EL (cell line): Measurements from ENCODE around the gene ROBO4.

Experiments
- DNase-seq: peaks from one replicate; pipeline ENCODE4 v3.0.0-alpha.2; 2016

ROBO4 gene

DNA sequence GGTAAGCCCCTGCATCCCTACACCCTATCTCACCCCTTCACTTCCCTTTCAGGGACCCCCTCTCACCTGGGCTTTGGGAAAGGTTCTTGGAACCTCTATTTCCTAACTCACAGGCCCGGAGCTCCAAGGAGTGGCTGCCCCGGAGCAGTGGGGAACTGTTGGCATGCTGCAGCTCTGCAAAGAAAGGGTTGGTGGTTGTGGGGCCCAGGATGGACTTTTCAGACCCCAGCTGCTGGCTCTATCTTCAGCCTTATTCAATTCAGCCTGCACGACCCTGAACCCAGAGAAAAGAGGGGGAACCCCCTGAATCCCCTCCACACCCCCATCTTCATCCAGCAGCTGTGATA, 10.0 kb downstream of the ROBO4 start:
- DNase-seq: no peak

DNA sequence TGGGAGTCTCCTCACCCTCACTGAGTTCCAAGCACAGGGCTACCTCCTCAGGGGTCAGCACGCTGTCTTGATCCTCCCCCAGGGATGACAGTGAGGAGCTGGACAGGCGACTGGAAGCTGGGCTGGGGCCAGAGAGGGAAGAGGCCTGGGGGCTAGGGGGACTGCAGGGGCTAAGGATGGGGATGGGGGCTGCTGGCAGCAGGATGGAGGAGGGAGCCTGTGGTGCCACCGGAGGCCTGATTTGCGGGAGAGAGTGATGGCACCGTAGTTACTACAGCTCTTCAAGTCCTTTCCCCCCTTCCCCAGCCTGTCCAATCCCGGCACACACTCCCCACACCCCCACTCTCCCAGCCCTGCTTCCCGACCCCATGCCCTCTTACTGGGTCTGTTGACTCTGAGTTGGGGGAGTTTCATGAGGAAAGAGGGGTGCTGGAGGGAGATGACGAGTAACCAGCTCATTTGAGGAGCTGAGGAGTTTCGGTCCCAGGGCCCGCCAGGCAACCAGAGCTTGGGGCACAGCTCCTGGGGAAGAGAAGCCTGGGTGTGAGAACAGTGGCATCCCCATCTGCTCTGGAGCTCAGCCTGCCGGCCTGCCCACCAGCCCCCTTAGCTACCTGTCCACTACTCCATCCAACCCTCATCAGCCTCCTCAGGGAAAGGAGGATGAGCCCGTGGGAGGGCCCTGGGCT, 10.5 kb downstream of the ROBO4 start:
- DNase-seq: no peak

DNA sequence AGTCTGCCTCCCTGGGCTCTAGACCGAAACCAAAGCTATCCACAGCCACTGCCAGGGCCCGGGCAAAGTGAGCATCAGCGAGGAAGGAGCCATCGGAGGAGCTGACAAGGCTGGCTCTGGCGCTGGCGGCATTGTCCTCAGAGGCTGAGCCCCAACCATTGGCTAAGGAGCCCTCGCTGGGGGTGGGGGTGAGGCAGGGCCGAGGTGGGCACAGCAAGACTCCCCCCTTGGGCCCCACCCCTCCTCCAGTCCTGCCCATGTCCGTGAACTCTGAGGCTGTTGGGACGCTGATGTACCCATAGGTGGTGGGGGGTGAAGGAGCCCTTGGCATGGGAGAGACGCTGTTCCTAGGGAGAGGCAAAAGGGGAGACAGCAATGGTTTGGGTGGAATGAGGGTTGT, 11.2 kb downstream of the ROBO4 start:
- no peak for DNase-seq

DNA sequence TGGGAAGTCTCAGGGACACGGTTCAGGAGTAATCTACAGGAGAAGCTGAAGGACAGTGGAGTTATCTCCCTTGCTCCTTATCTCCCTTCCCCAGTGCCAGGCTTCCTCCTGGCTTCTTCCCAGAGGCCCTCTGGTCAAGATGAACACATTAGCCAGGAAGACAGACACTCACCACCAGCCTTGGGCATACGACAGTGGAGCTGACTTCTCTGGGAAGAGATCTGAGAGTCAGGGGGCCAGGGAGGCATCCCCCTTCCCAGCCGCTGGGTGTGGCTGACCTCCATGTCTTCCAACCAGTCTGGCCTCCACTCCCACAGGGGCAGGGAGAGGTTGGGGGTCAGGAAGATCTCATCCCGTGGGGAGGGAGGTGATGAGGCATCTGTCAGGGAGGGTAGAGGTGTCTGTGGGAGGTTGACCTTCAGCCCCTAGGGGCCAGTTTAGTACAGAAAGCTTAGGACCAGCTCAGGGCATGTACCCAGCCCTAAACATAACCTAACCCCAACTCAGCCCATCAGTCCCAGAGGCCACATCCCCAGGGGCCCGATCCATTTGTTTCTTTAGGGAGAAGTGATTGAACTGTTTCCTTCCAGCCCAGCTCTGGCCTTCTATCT, 12.7 kb downstream of the ROBO4 start:
- no peak for DNase-seq

DNA sequence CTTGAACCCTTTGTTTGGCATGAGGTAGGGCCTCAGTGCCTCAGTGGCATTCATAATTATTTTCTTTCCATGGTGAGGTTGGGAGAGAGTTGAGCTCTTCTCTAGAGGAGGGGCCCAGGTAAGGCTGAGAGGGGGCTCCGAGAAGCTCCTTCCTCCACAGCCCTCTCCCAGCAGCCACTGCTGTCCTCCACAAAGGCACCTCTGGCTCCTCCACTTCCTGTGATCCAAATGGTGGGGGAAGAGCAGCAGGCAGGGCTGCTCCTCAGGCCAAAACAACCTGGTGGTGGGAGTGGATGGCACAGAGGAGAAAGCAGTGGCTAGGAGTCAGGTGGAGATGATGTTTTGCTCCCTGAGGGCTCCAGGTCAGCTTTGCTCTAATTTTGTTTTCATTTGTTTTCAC, 13.3 kb downstream of the ROBO4 start:
- DNase-seq: no peak

DNA sequence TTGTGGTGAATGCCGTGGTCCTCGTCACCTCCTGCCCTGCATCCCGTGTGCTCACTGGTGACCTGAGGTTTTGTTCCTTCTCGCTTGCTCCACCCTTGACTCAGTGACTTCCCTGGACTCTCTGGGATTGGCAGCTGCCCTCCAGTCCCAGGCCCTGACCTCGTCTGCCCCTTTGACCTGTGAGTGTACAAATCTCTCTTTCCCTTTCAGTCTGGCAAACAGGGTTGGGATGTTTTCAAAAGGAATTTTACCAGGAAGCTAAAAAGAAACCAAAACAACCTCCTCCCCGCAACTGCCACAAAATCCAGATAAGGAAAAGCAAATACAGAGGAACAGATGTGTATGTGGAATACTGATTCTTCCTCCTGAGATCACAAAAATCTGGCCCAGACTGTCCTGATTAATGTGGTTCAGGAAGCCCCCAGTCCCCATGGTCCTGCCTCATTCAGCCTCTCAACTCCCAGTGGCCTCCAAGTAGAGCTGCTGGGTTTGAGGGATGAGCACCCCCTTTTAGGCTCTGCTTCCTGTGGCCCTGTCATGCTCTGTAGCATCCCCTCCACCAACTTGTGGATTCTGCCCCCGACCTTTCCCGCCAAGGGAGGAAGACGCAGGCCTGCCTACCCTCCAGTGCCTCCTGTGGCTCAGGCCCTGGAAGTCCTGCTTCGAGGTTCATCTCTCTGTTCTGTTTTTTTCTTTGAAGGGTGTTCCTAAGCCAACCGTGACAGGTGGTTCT, 15.2 kb downstream of the ROBO4 start:
- DNase-seq: no peak

DNA sequence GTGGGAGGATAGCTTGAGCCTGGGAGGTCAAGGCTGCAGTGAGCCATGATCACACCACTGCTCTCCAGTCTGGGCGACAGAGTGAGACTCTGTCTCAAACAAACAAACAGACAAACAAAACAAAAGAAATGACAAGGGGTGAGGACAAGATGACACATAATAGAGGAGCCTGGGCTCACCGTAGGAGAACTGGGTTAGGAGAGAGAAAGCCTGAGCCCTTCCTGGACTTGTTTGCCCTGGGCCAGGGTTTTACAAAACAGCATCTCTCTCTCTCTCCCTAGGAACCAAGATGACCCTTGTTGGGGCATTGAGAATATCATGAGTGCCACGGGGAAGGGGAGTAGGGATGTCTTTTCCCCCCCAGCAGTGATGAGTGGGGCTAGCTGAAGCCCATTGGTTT, 16.7 kb downstream of the ROBO4 start:
- no peak for DNase-seq

DNA sequence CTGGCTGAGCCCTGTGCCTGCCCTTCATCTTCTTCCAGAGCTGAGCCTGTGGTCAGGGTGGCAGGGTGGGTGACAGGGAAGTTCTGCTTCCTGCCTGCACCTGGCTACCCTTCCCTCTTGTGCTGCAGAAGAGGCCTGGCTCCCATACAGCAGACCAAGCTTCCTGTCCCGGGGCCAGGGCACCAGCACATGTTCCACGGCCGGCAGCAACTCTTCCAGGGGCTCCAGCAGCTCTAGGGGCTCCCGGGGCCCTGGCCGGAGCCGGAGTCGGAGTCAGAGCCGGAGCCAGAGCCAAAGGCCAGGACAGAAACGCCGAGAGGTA, 17.4 kb downstream of the ROBO4 start:
- DNase-seq: no peak

DNA sequence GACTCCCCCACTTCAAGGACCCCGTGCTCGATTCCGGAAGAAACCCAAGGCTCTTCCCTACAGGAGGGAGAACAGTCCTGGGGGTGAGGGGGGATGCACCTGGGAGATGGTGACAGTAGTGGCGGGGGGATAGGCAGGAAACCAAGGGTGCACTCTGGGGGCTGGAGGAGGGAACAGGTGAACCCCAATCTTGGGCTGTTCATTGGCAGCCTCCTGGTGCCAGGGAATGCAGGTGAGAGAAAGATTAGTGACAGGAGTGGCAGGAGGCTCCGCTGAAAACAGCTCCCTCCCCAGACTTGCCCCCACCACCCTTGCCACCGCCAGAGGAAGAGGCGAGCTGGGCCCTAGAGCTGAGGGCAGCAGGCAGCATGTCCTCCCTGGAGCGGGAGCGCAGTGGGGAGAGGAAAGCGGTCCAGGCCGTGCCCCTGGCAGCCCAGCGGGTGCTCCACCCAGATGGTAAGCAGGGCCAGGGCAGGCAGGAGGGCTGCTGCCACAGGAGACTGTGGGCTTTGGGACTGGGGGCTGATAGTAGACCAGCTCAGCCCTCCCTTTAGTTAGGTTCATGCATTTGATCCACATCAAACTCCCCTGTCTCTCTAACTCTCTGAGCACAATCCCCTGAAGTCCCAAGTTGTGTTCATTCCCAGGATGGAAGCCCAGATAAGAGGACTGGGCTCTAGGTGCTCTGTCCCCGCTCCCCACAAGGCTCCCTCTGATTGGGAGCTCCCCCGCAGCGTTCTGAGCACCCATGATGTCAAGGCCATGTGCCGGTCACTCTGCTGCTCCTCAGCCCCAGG, 18.0 kb downstream of the ROBO4 start:
- no peak for DNase-seq

DNA sequence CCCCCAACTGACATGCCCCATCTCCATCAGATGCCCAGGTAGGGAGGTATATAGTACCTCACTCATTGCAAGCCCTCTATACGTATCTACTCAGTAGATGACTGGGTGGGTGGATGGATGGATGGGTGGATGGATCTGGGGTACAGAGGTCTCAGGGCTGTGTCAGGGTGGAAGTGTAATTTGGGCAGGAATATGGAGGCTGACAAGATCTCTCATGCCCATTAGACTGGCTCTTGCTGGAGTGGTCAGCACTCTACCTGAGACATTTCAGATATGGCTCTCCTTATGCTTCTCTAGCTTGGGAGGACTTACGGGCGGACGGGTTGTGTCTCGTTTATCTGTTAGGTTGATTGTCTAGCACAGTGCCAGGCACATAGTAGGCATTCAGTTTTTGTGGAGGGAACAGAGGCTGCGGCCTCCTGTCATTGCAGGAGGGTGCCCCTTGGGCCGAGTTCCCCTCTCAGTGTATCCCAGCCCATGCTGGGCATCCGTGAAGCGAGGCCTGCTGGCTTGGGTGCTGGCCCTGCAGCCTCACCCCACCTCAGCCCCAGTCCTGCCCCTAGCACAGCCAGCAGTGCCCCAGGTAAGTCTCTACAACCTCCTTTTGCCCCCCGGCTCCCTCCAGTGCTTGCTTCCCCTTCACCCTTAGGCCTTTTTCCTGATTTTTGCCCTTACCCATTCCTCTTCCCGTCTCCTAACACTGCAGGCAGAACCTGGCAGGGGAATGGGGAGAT, 18.7 kb downstream of the ROBO4 start:
- DNase-seq: no peak

DNA sequence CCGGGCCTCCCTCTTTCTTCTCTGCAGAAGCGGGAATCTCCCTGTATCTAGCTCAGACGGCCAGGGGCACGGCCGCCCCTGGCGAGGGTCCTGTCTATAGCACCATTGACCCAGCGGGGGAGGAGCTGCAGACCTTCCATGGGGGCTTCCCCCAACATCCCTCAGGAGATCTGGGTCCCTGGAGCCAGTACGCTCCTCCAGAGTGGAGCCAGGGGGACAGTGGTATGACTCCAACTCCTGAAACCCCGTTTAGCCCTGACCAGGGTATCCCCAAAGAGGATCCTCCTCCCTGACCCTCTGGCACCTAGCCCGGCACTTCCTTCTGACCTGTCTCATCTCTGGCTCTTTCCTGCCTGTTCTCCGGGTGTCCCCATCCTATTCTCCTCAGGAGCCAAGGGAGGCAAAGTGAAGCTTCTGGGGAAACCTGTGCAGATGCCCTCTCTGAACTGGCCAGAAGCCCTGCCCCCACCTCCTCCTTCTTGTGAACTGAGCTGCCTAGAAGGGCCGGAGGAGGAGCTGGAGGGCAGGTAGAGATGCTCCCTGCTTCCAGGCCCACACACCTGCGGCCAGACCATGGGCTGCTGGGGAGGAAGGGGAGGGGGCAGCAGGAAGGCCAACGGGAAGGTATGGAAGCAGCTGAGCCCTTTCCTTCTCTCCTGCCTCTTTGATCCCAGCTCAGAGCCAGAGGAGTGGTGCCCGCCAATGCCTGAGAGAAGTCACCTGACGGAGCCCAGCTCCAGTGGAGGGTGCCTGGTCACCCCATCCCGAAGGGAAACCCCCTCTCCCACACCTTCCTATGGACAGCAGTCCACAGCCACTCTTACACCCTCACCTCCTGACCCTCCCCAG, 19.5 kb downstream of the ROBO4 start:
- DNase-seq: no peak

DNA sequence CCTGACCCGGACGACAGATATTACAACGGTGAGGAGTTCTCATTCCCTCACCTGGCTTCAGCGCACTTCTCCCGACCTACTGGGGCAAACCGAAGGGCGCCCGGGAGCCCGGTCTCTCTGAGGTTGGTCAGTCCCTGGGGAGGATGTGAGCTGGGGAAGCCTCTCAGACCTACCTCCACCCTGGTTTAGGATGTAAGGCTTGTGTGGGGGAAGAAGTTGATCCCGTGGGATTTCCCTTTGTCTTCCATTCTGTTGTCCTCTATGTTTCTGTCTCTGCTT, 20.1 kb downstream of the ROBO4 start:
- no peak for DNase-seq

DNA sequence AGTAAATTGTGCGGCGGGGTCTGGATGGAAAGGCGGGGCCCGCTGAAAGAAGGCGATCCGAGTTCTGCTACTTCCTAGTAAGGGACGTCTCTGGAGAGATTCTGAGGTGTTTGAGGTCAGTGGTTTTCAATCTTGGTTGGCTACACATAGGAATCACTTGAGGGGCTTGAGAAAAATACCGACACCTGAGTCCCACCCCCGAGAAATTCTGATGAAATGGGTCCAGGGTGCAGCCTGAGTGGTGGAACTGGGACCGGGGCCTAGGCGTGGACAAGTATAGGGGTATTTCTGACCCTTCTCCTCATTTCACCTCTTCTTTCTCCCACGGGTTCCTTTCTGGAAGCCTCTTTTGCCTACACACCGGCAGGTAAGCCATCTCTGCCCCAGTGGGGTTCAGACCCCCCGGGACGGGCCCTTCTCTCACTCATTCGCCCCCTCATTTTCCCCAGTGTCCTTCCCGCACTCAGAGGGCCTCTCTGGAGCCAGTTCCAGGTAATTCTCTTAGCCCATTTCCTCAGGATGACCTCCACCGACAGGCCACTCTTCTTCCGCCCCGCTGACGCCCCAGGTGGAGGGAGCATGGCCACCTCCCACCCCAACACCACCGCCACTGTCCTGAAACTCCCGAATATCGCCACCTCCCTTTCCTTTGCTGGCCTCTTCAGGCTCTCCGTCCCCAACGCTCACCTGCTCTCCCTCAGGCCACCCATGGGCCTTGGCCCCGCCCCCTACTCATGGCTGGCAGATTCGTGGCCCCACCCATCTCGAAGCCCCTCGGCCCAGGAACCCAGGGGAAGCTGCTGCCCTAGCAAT, 20.6 kb downstream of the ROBO4 start:
- DNase-seq: no peak

DNA sequence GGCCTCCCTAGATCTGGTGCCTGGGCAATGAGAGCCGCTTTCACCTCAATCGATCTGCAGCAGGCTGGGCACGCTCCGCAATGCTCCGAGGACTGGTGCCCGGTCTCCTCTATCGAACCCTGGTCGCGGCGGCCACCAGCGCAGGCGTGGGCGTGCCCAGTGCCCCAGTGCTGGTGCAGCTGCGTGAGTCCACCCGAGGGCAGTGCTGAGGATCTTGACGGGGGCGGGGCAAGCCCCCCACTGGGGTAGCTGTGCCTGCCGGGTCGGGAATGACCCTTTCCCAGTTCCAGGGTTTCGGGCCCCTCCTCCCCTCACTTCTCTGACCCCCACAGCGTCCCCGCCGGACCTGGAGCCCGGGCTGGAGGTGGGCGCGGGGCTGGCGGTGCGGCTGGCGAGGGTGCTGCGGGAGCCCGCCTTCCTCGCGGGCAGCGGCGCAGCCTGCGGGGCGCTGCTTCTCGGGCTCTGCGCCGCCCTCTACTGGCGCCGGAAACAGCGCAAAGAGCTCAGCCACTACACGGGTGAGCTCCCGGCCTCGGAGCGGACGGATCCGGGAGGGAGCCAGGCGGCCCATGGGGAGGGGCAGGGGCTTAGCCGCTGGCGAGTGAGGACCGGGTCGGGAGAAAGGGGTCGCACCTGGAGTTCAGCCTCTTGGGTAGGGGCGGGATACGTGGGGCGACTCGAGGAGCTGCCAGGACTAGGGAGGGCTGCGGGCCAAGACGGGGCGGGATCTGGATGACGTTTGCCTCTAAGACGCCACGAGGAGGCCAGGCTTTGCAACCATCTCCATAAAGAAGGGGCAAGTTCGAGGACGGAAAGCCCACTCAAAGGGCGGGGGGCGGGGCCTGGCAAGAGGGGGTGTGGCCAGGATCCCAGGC, 21.5 kb downstream of the ROBO4 start:
- peak; percentile 95 for DNase-seq

DNA sequence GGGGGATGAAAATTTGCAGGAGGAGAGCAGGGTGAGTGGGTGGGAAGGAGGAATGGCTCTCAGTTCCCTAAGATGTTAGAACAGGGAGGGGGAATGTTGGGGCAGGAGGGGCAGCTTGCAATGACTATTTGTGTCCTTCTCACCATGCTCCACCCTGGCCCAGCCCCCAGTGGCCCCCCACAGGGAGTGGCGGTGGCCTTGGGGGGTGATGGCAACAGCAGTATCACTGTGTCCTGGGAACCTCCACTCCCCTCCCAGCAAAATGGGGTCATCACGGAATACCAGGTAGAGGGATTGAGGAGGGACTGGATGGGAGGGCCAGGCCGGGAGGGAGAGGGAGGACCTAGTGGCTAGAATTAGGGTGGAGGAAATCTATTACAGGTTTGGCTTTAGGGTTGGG, 22.3 kb downstream of the ROBO4 start:
- no peak for DNase-seq

DNA sequence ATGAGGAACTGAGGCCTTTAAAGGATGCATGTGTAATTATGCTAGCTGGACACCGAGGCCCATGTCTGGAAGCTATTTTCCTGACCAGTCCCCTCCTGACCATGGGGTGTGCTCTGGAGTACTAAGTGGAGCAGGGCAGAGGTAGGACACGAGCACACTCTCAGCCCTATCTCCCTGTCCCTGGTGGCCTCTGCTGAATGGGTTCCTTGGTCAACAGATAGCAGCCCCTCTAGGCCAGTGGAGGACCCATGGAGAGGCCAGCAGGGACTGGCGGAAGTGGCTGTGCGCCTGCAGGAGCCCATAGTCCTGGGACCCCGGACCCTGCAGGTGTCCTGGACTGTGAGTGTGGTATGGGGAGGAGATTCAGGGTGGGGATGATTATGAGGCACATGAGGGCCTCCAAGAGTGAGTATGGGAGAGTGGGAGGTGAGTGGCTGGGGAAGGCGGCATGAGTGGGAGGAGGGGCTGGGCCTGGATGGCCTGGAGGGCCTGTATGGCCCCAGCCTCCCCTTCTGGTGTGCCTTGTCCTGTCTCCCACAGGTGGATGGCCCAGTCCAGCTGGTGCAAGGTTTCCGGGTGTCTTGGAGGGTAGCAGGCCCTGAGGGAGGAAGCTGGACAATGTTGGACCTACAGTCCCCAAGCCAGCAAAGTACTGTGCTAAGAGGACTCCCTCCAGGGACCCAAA, 23.0 kb downstream of the ROBO4 start:
- DNase-seq: no peak

DNA sequence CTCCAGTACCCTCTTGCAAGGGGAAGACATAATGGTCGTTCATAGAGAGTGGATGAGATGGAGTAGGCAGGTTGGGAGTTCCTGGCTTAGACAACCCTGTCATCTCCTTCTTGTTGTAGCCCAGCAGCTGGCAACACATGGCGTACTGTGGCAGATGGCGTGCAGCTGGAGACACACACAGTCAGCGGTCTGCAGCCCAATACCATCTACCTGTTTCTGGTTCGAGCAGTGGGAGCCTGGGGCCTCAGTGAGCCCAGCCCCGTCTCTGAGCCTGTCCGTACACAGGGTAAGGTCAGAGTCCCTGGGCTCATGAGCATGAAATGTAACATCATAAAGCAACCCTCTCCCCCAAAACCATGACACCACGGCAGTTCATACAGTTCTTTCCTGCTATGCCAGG, 23.7 kb downstream of the ROBO4 start:
- no peak for DNase-seq

DNA sequence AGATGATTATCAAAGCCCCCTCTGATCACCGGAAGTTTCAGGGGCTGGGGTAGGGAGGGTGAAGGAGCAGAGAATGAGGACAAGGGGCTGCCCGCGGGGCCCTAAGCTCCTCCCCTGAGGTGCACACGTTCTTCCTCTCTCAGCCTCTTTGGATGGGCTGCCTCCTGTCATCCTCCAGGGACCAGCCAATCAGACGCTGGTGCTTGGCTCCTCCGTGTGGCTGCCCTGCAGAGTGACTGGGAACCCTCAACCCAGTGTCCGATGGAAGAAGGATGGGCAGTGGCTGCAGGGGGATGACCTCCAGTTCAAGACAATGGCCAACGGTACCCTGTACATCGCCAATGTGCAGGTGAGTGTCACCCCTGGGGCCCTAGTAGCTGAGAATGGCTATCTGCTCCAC, 24.9 kb downstream of the ROBO4 start:
- no peak for DNase-seq

DNA sequence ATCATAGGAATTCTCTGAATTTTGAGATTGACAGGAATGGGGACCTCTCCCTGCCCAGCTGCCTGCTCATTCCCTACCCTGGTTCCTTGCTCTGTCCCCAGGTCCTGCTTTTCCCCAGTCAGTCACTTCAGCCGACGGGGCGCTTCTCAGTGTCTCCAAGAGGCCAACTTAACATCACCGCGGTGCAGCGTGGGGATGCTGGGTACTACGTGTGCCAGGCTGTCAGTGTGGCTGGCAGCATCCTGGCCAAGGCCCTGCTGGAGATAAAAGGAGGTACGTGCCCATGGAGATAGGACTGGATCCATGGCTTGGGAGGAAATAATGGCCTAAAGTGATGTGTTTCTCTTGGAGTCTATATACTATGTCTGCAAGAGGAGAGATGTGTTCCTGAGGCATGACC, 25.4 kb downstream of the ROBO4 start:
- no peak for DNase-seq

DNA sequence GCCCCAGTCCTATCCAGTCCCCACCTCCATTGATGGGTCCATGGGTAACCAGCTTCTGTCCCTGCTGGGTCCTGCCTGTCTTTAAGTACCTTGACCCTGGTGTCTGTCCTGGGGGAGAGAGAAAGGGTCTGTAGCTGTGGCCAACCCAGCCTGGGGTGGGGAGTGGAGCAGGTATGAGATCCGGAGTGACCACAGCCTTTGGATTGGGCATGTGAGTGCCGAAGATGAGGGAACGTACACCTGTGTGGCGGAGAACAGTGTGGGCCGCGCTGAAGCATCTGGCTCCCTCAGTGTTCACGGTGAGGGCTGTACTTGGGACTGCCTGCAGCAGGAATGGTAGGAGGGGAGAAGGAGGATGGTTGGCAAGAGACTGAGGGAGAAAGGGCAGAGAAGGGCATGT, 27.2 kb downstream of the ROBO4 start:
- DNase-seq: no peak
